NB4 (cell line): ENCODE measurements around the gene OR2M3.

Experiments
- MYC ChIP-seq: IDR thresholded peaks from 2 replicates; pipeline ENCODE4 v1.6.1; 2011; ENCODE audit warnings: low read depth, low read length
- POLR2A ChIP-seq: IDR thresholded peaks from 2 replicates; pipeline ENCODE4 v1.6.1; 2011; ENCODE audit warnings: mild to moderate bottlenecking; ENCODE audit not compliant: insufficient read length; ENCODE audit errors: extremely low read depth
- TF ChIP-seq, protein P1 (sequence below): IDR thresholded peaks from one replicate; pipeline ENCODE4 v1.5.1; 2012; ENCODE audit warnings: low read depth, low read length
- TF ChIP-seq, protein P2 (sequence below): IDR thresholded peaks from 2 replicates; pipeline ENCODE4 v1.6.1; 2011; ENCODE audit warnings: low read depth, low read length

DNA sequence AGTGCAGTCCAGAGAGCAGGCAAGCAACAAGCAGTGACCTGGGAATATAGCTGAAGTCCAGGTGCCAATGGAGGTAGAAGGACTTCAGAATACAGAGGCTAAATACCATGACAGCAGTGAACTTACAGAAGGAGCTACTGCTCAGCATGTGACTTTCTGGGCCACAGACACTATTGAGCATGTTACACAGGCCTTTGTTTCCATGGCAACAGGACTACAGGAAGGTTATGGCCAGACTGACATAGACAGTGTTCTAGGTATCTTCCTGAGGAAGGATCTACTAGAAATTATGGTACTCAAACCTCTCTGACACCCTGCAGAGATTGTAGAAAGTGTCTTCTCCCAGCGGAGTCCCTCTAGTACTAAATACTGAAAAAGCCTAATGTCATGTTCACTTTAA lies 41.1 kb upstream of the OR2M3 start:
- TF ChIP-seq, protein P1, sequence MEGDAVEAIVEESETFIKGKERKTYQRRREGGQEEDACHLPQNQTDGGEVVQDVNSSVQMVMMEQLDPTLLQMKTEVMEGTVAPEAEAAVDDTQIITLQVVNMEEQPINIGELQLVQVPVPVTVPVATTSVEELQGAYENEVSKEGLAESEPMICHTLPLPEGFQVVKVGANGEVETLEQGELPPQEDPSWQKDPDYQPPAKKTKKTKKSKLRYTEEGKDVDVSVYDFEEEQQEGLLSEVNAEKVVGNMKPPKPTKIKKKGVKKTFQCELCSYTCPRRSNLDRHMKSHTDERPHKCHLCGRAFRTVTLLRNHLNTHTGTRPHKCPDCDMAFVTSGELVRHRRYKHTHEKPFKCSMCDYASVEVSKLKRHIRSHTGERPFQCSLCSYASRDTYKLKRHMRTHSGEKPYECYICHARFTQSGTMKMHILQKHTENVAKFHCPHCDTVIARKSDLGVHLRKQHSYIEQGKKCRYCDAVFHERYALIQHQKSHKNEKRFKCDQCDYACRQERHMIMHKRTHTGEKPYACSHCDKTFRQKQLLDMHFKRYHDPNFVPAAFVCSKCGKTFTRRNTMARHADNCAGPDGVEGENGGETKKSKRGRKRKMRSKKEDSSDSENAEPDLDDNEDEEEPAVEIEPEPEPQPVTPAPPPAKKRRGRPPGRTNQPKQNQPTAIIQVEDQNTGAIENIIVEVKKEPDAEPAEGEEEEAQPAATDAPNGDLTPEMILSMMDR, result no peak
- TF ChIP-seq POLR2A (no peak), MYC (no peak)
- TF ChIP-seq, protein P2, sequence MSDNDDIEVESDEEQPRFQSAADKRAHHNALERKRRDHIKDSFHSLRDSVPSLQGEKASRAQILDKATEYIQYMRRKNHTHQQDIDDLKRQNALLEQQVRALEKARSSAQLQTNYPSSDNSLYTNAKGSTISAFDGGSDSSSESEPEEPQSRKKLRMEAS, result no peak
